ENCODE data around the gene SMYD3.

DNA sequence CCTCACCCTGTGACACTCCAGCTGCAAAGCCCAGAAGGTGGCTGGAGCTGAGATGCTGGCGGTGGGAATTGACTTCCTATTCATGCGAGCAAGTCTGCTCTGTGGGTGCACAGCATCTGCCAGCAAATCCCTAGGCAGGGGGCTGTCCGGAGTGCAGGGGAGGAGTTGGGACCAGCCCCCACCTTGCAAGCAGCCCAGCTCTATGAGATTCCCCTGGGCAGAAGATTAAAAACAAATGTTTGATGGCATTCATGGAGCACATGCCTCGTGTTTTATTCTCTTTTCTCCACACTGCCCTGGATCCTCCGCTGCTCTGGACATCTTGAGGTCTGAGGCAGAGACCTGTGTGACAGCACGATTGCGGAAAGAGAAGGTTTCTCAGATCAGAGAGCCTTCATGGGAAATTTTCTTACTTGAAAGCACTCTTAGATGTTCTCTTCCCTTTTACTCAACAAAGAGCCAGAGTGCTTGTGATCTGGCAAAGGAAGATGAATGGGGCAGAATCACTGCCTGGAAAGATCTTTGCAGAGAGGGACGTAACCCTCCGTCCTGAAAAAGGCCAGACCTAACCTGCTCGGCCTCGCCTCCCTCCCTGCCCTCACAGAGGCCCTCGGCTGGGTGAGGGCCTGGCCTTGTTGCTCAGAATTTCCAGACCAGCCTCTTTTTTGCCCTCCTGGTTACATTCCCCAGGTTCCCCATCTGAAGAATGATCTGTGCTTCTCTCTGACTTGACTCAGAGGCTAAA is 755.2 kb downstream of the SMYD3 start:
- TF ChIP-seq CTCF (conservative IDR thresholded peaks at IDR 0.05) (no peak), EZH2 (IDR thresholded peaks at IDR 0.05; ENCODE audit: low read depth) (no peak)
